ENCODE measurements around the gene HIPK1.

The HIPK1 gene

GRCh38 chr1:113913887-113914664, 15.0 kb upstream of the HIPK1 start:
- DNase-seq = no peak

- DNase-seq = no peak
These were observed 12.2 kb upstream of the HIPK1 start for GRCh38 chr1:113916974-113917373.

- no peak for DNase-seq
These were observed 11.6 kb upstream of the HIPK1 start for GRCh38 chr1:113917400-113918082.

GRCh38 chr1:113918243-113918642, 10.9 kb upstream of the HIPK1 start:
- no peak for DNase-seq

- DNase-seq = no peak
These were observed 6.2 kb upstream of the HIPK1 start for GRCh38 chr1:113922957-113923356.

- no peak for DNase-seq
These were observed 4.7 kb upstream of the HIPK1 start for GRCh38 chr1:113924473-113924872.

- DNase-seq = no peak
These were observed 765 bp upstream of the HIPK1 start for GRCh38 chr1:113928187-113928930.

- DNase-seq = peak; percentile 71
These were observed 800 bp downstream of the HIPK1 start for GRCh38 chr1:113929750-113930498.

GRCh38 chr1:113930499-113931161, 1.5 kb downstream of the HIPK1 start:
- DNase-seq = peak; percentile 76

GRCh38 chr1:113931451-113931851, 2.3 kb downstream of the HIPK1 start:
- DNase-seq = no peak

- no peak for DNase-seq
These were observed 4.9 kb downstream of the HIPK1 start for GRCh38 chr1:113934006-113934405.

- no peak for DNase-seq
These were observed 5.5 kb downstream of the HIPK1 start for GRCh38 chr1:113934511-113935055.

- no peak for DNase-seq
These were observed 6.1 kb downstream of the HIPK1 start for GRCh38 chr1:113935176-113935575.

GRCh38 chr1:113935970-113936369, 6.8 kb downstream of the HIPK1 start:
- DNase-seq = no peak

- no peak for DNase-seq
These were observed 8.0 kb downstream of the HIPK1 start for GRCh38 chr1:113937146-113937545.

- no peak for DNase-seq
These were observed 9.1 kb downstream of the HIPK1 start for GRCh38 chr1:113938192-113938591.

GRCh38 chr1:113940365-113941244, 11.5 kb downstream of the HIPK1 start:
- peak; percentile 36 for DNase-seq

- no peak for DNase-seq
These were observed 12.1 kb downstream of the HIPK1 start for GRCh38 chr1:113941245-113941559.

- no peak for DNase-seq
These were observed 13.4 kb downstream of the HIPK1 start for GRCh38 chr1:113942527-113942926.

GRCh38 chr1:113943028-113943811, 14.1 kb downstream of the HIPK1 start:
- no peak for DNase-seq

Measured in activated naive CD4-positive, alpha-beta T cell treated with Interleukin-2 at 50 U/mL for 16 hours (primary cell).